Measurements from ENCODE around the gene LRCOL1. TPM values are rescaled to one million over a fixed set of nuclear protein-coding genes. Genes with fewer than 3 reads are reported as not detected.

Gene LRCOL1
- total RNA-seq, 1 donor, result not detected

DNA sequence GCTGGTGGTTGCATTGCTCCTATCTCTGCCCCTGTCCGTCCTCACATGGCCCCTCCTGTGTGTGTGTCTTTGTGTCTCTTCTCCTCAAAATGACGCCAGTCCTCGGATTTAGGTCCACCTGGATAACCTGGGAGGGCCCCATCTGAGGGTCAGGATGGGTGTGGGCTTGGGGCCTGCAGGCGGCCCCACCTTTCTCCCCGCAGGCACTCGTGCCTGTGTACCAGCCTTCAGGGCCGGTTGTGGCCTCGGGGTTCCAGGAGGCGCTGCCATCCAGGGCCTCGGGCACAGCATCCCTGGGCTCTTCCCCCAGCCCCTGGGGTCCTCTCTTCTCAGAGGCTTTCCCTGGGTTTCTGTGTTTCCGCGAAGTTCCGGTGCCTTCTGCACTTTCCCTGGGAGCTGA, 54.7 kb downstream of the LRCOL1 start:
- no peak for DNase-seq (ENCODE audit: low read depth)
- H3K4me3 ChIP-seq (ENCODE audit: low read depth, low read length), result no peak overlapping the region
- TF ChIP-seq, protein P1, sequence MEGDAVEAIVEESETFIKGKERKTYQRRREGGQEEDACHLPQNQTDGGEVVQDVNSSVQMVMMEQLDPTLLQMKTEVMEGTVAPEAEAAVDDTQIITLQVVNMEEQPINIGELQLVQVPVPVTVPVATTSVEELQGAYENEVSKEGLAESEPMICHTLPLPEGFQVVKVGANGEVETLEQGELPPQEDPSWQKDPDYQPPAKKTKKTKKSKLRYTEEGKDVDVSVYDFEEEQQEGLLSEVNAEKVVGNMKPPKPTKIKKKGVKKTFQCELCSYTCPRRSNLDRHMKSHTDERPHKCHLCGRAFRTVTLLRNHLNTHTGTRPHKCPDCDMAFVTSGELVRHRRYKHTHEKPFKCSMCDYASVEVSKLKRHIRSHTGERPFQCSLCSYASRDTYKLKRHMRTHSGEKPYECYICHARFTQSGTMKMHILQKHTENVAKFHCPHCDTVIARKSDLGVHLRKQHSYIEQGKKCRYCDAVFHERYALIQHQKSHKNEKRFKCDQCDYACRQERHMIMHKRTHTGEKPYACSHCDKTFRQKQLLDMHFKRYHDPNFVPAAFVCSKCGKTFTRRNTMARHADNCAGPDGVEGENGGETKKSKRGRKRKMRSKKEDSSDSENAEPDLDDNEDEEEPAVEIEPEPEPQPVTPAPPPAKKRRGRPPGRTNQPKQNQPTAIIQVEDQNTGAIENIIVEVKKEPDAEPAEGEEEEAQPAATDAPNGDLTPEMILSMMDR (IDR thresholded peaks at IDR 0.05; ENCODE audit: insufficient read depth, low read length), result no peak

GRCh38 chr12:132554845-132555630, 55.3 kb downstream of the LRCOL1 start:
- no peak for DNase-seq (ENCODE audit: low read depth)
- TF ChIP-seq, protein P1 (IDR thresholded peaks at IDR 0.05; ENCODE audit: insufficient read depth, low read length), result no peak
- H3K4me3 ChIP-seq (ENCODE audit: low read depth, low read length), result no peak overlapping the region

Small RNA genes lying within 50 kb of the gene (small RNA-seq; reads per million reads assigned to genes)
- gene MIR6763, result not detected

Other genes starting within 250 kb of the LRCOL1 start
- gene FBRSL1, start 120.4 kb downstream of the LRCOL1 start, total RNA-seq (ENCODE audit: low replicate concordance), result 5.2 and 10.3 TPM in 2 replicates
- not detected in 2 replicates for gene P2RX2, start 8.2 kb upstream of the LRCOL1 start, total RNA-seq (ENCODE audit: low replicate concordance)
- 15.0 and 37.4 TPM in 2 replicates for gene POLE, start 76.8 kb upstream of the LRCOL1 start, total RNA-seq (ENCODE audit: low replicate concordance)
- 19.2 and 21.8 TPM in 2 replicates for gene PXMP2, start 77.0 kb upstream of the LRCOL1 start, total RNA-seq (ENCODE audit: low replicate concordance)
- gene PGAM5, start 100.3 kb upstream of the LRCOL1 start, total RNA-seq (ENCODE audit: low replicate concordance), result 1.6 and 22.4 TPM in 2 replicates
- 58.5 and 68.4 TPM in 2 replicates for gene ANKLE2, start 151.2 kb upstream of the LRCOL1 start, total RNA-seq (ENCODE audit: low replicate concordance)
- gene GOLGA3, start 218.3 kb upstream of the LRCOL1 start, total RNA-seq (ENCODE audit: low replicate concordance), result 88.3 and 104 TPM in 2 replicates

All from fibroblast of the aortic adventitia (primary cell).